Hepatocyte (in vitro differentiated cells): ENCODE results near the gene CKS1B.

ENCODE experiments used
- EZH2 ChIP-seq: fragments of 200-600 bp; sonication (generic); IDR thresholded peaks from 2 replicates; pipeline ENCODE4 v1.6.1; 2016; ENCODE audit warnings: antibody characterized with exemption, mild to moderate bottlenecking, borderline replicate concordance
- EZH2phosphoT487 ChIP-seq: fragments of 200-600 bp; sonication (generic); IDR thresholded peaks from one replicate; pipeline ENCODE4 v1.6.1; 2018; ENCODE audit warnings: antibody characterized with exemption, mild to moderate bottlenecking, low read depth, moderate library complexity; ENCODE audit not compliant: unreplicated experiment, severe bottlenecking
- TF ChIP-seq, protein P1 (sequence below): fragments of 200-600 bp; sonication (generic); IDR thresholded peaks from 2 replicates; pipeline ENCODE4 v1.5.1; 2016; ENCODE audit warnings: antibody characterized with exemption, mild to moderate bottlenecking; ENCODE audit not compliant: poor library complexity

DNA sequence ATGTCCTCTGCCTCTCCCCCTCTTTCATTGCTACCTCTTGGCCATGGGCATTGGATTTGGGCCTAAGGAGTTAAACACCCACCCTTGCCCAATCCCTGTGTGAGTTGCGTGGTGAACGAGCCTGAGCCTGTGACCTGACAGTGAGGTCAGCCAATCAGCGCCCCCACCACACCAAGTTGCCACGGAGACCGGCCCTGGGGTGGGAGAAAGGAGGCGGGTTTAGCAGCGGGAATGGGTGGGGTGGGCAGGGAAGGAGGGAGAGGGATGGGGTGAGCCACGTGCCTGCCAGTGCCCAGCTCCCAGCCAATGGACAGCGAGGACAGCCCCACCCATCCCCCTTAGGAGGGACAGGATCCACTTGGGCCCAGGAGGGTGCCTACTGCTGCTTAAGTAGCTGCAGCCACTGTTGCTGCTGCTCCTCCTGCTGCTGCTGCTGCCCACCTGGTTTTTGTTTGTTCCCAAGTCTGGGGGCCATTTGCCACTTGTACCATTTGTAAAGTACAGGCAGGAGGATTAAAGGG, 37.6 kb downstream of the CKS1B start:
- TF ChIP-seq EZH2phosphoT487, result no peak
- TF ChIP-seq, protein P1, sequence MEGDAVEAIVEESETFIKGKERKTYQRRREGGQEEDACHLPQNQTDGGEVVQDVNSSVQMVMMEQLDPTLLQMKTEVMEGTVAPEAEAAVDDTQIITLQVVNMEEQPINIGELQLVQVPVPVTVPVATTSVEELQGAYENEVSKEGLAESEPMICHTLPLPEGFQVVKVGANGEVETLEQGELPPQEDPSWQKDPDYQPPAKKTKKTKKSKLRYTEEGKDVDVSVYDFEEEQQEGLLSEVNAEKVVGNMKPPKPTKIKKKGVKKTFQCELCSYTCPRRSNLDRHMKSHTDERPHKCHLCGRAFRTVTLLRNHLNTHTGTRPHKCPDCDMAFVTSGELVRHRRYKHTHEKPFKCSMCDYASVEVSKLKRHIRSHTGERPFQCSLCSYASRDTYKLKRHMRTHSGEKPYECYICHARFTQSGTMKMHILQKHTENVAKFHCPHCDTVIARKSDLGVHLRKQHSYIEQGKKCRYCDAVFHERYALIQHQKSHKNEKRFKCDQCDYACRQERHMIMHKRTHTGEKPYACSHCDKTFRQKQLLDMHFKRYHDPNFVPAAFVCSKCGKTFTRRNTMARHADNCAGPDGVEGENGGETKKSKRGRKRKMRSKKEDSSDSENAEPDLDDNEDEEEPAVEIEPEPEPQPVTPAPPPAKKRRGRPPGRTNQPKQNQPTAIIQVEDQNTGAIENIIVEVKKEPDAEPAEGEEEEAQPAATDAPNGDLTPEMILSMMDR, result no peak
- TF ChIP-seq EZH2, result no peak
